ENCODE results near the gene SLC39A11. TPM values are rescaled to one million over a fixed set of nuclear protein-coding genes. Genes with fewer than 3 reads are reported as not detected.

The SLC39A11 gene
- total RNA-seq, 1 experiment from 2014 or later: 18.6 TPM

DNA sequence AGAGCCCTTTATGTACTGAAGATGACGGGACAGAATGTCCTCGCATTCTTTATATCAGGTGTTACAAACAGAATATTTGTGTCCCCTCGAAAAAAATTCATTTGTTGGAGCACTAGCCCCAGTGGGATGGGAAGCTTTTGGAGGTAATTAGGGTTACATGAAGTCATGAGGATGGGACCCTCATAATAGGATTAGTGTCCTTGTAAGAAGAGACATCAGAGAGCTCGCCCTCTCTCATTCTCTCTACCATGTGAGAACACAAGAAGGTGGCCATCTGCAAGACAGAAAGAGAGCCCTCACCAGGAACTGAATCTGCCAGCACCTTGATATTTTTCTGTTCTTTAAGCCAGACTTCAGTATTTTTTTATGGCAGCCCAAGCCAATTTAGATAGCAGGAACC lies 72.4 kb downstream of the SLC39A11 start:
- H3K9me3 ChIP-seq (ENCODE audit: low read depth, low read length, poor library complexity, severe bottlenecking): no peaks in the 10 kb centered on the region
- CTCF ChIA-PET: no interaction called here
- no peaks in the 10 kb centered on the region for H3K27me3 ChIP-seq (replicated peaks; ENCODE audit: insufficient read depth, low read depth, low read length, poor library complexity)
- DNase-seq (ENCODE audit: low spot score): no peak
- H3K4me1 ChIP-seq (ENCODE audit: insufficient read depth, low read length, poor library complexity, severe bottlenecking): no peaks in the 10 kb centered on the region
- BruUV-seq (replicated peaks): no TSS peak
- TF ChIP-seq, protein P1, sequence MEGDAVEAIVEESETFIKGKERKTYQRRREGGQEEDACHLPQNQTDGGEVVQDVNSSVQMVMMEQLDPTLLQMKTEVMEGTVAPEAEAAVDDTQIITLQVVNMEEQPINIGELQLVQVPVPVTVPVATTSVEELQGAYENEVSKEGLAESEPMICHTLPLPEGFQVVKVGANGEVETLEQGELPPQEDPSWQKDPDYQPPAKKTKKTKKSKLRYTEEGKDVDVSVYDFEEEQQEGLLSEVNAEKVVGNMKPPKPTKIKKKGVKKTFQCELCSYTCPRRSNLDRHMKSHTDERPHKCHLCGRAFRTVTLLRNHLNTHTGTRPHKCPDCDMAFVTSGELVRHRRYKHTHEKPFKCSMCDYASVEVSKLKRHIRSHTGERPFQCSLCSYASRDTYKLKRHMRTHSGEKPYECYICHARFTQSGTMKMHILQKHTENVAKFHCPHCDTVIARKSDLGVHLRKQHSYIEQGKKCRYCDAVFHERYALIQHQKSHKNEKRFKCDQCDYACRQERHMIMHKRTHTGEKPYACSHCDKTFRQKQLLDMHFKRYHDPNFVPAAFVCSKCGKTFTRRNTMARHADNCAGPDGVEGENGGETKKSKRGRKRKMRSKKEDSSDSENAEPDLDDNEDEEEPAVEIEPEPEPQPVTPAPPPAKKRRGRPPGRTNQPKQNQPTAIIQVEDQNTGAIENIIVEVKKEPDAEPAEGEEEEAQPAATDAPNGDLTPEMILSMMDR (conservative IDR thresholded peaks at IDR 0.05; ENCODE audit: low read depth, low read length): no peak
- no peak for TF ChIP-seq EZH2 (IDR thresholded peaks at IDR 0.05; ENCODE audit: borderline replicate concordance, low read depth, low read length, poor library complexity, severe bottlenecking)
- POLR2A ChIA-PET (ENCODE audit: low non-redundant PET): no interaction called here
- no peaks in the 10 kb centered on the region for H3K36me3 ChIP-seq (ENCODE audit: insufficient read depth, low read length, poor library complexity, severe bottlenecking)
- no peak overlapping the region for H3K4me3 ChIP-seq (ENCODE audit: low read depth, low read length, poor library complexity, severe bottlenecking)
- H3K27ac ChIP-seq (ENCODE audit: low read depth, low read length, poor library complexity, severe bottlenecking): no peak overlapping the region
- intact Hi-C loops (cut with micrococcal nuclease; ENCODE audit: unreplicated experiment): no loop called here

DNA sequence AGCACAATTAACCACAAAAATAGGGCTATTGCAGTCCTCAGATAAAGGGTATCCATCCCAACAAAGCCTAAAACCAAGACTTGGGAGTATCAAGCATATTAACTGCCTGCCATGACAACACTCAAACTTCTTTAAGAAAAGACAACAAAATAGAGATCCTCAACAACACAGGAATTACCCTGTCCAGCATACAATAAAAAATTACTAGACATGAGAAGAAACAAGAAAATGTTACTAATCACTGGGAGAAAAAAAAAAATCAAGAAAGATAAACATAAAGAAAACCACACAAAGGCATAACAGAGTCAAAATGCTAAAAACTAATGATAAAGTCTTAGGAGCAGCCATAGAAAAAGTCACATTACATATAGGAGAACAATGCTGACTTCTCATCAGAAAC lies 73.9 kb downstream of the SLC39A11 start:
- Histone ChIP-seq H3K36me3 (ENCODE audit: insufficient read depth, low read length, poor library complexity, severe bottlenecking) (no peaks in the 10 kb centered on the region), H3K27me3 (replicated peaks; ENCODE audit: insufficient read depth, low read depth, low read length, poor library complexity) (no peaks in the 10 kb centered on the region), H3K27ac (ENCODE audit: low read depth, low read length, poor library complexity, severe bottlenecking) (no peak overlapping the region), H3K4me3 (ENCODE audit: low read depth, low read length, poor library complexity, severe bottlenecking) (no peak overlapping the region), H3K9me3 (ENCODE audit: low read depth, low read length, poor library complexity, severe bottlenecking) (no peaks in the 10 kb centered on the region), H3K4me1 (ENCODE audit: insufficient read depth, low read length, poor library complexity, severe bottlenecking) (no peaks in the 10 kb centered on the region)
- DNase-seq (ENCODE audit: low spot score): no peak
- intact Hi-C loops (cut with micrococcal nuclease; ENCODE audit: unreplicated experiment): no loop called here
- BruUV-seq (replicated peaks): no TSS peak
- no peak for TF ChIP-seq EZH2 (IDR thresholded peaks at IDR 0.05; ENCODE audit: borderline replicate concordance, low read depth, low read length, poor library complexity, severe bottlenecking)
- TF ChIP-seq, protein P1 (conservative IDR thresholded peaks at IDR 0.05; ENCODE audit: low read depth, low read length): no peak
- ChIA-PET CTCF (no interaction called here), POLR2A (ENCODE audit: low non-redundant PET) (no interaction called here)

DNA sequence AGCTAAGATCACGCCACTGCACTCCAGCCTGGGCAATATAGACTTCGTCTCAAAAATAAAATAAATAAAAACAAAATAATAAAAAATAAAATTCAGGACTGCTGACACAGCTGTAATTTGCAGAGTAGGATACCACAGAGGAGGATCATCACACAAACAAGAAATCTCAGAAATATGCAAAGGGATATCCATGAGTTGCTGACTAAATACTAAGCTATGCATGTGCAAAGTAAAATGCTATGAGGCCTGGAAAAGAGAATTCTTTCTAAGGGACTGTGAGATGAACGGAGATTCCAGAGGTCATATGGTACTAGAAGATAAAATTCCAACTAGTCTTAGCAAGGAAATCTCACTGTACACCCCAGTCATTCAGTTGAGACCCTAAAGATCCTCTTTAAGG lies 74.8 kb downstream of the SLC39A11 start:
- ChIA-PET CTCF (no interaction called here), POLR2A (ENCODE audit: low non-redundant PET) (no interaction called here)
- H3K4me3 ChIP-seq (ENCODE audit: low read depth, low read length, poor library complexity, severe bottlenecking): no peak overlapping the region
- intact Hi-C loops (cut with micrococcal nuclease; ENCODE audit: unreplicated experiment): no loop called here
- BruUV-seq (replicated peaks): no TSS peak
- H3K27me3 ChIP-seq (replicated peaks; ENCODE audit: insufficient read depth, low read depth, low read length, poor library complexity): no peaks in the 10 kb centered on the region
- H3K4me1 ChIP-seq (ENCODE audit: insufficient read depth, low read length, poor library complexity, severe bottlenecking): no peaks in the 10 kb centered on the region
- TF ChIP-seq, protein P1 (conservative IDR thresholded peaks at IDR 0.05; ENCODE audit: low read depth, low read length): no peak
- TF ChIP-seq EZH2 (IDR thresholded peaks at IDR 0.05; ENCODE audit: borderline replicate concordance, low read depth, low read length, poor library complexity, severe bottlenecking): no peak
- no peaks in the 10 kb centered on the region for H3K9me3 ChIP-seq (ENCODE audit: low read depth, low read length, poor library complexity, severe bottlenecking)
- no peak overlapping the region for H3K27ac ChIP-seq (ENCODE audit: low read depth, low read length, poor library complexity, severe bottlenecking)
- no peaks in the 10 kb centered on the region for H3K36me3 ChIP-seq (ENCODE audit: insufficient read depth, low read length, poor library complexity, severe bottlenecking)
- DNase-seq (ENCODE audit: low spot score): no peak
